Colonic mucosa (tissue), 4 donors: ENCODE data around the gene EEF2K. TPM values are rescaled to one million over a fixed set of nuclear protein-coding genes. Genes with fewer than 3 reads are reported as not detected.
A peak's percentile ranks its signal among the peaks of the same experiment; 100 is the strongest.

Experiments
- DNase-seq: peaks from one replicate; pipeline ENCODE4 v3.0.0-alpha.2; 2020
- H3K27ac ChIP-seq: fragments of 200-600 bp; one replicate; pipeline ENCODE4 v1.8.0; 2021
- H3K27me3 ChIP-seq: fragments of 200-600 bp; one replicate; pipeline ENCODE4 v1.8.0; 2021
- H3K36me3 ChIP-seq: fragments of 200-600 bp; one replicate; pipeline ENCODE4 v1.8.0; 2021
- H3K4me1 ChIP-seq: fragments of 200-600 bp; one replicate; pipeline ENCODE4 v1.8.0; 2021; ENCODE audit warnings: mild to moderate bottlenecking
- H3K4me3 ChIP-seq: fragments of 200-600 bp; one replicate; pipeline ENCODE4 v1.8.0; 2021
- H3K9ac ChIP-seq, 2 donors: one replicate each; pipeline ENCODE4 v1.7.0; 2013; ENCODE audit warnings: control low read depth in 2 of 2, low read depth in 2 of 2, low read length in 2 of 2
- H3K9me3 ChIP-seq: fragments of 200-600 bp; one replicate; pipeline ENCODE4 v1.8.0; 2021
- CTCF ChIP-seq: fragments of 200-600 bp; IDR thresholded peaks from one replicate; pipeline ENCODE4 v1.8.0; 2022; ENCODE audit warnings: antibody characterized with exemption, mild to moderate bottlenecking
- intact Hi-C: fragments of 100-400 bp; cut with DNase I; formaldehyde crosslinking; loops from one replicate; pipeline ENCODE4 v1.14.1; 2022
- total RNA-seq, 2 donors: library from RNA; stranded (reverse); fragmentation: NEBNext Ultra II Directional in 1 of 2; extraction: Animal tissue kit (Norgen Biotek cat#: 25700) in 1 of 2; gene quantifications; one replicate each; pipeline ENCODE4 v1.2.1, GENCODE V29; 2021
- donor health status: healthy.
- donor health status: DM: no; HTN: no; CAD: no.
- donor health status: DM: no; HTN: no; CAD: no.

EEF2K gene
- total RNA-seq, 2 donors from 2014 or later = 25.8 to 53.4 TPM

GRCh38 chr16:22316411-22316811 lies 110.3 kb downstream of the EEF2K start:
- TF ChIP-seq CTCF = no peak
- H3K27me3 ChIP-seq = no peaks in the 10 kb centered on the region
- no peak overlapping the region for H3K9ac ChIP-seq
- H3K27ac ChIP-seq = no peak overlapping the region
- DNase-seq = no peak
- peaks cover 10% of the 10 kb centered on the region for H3K36me3 ChIP-seq
- no peaks in the 10 kb centered on the region for H3K9me3 ChIP-seq
- intact Hi-C loops = no loop called here
- no peak overlapping the region for H3K4me3 ChIP-seq
- no peaks in the 10 kb centered on the region for H3K4me1 ChIP-seq

DNA sequence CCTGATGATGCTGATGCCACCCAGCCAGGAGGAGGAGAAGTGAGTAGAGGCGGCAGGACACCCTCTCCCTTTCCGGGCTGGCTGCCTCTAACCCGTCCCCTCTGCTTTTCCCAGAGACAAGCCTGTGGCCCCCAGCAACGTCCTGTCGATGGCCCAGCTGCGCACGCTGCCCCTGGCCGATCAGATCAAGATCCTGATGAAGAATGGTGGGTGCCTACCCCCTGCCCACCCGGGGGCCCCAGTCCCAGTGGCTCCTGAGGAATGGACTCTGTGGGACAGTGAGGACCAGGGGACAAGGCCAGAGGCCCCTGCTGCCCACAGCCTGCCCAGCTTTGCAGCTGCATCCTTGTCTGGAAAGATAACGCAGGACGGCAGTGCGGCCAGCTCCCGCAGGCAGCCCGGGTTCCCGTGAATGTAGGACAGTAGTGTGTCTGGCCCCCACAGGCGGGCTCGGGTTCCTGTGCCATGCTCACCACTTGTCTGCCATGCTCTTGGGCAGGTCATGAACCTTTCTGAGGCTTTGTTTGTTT lies 111.0 kb downstream of the EEF2K start:
- no peak overlapping the region for H3K9ac ChIP-seq
- TF ChIP-seq CTCF = no peak
- H3K27ac ChIP-seq = no peak overlapping the region
- H3K9me3 ChIP-seq = no peaks in the 10 kb centered on the region
- intact Hi-C loops = no loop called here
- no peak for DNase-seq
- H3K4me1 ChIP-seq = no peaks in the 10 kb centered on the region
- no peak overlapping the region for H3K4me3 ChIP-seq
- H3K27me3 ChIP-seq = no peaks in the 10 kb centered on the region
- H3K36me3 ChIP-seq = peaks cover 10% of the 10 kb centered on the region

DNA sequence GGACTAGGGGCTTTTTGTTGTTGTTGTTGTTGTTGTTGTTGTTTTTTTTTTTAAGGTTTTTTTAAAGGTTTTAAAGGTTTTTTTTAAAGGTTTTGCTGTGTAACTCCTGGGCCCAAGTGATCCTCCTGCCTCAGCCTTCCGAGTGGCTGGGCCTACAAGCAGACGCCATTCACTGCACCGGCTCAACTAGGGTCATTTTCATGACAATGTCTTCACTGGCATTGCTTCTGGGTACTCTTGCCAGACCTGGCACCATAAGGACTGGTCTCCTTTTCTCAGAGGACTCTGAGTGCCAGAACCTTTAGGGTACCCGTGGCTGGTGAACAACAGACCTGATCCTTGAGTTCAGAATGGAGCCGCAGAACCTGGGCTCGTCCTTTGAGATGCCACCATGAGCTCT lies 111.5 kb downstream of the EEF2K start:
- H3K9me3 ChIP-seq = no peaks in the 10 kb centered on the region
- H3K9ac ChIP-seq = no peak overlapping the region
- peaks cover 10% of the 10 kb centered on the region for H3K36me3 ChIP-seq
- no peaks in the 10 kb centered on the region for H3K4me1 ChIP-seq
- H3K4me3 ChIP-seq = no peak overlapping the region
- intact Hi-C loops = no loop called here
- TF ChIP-seq CTCF = no peak
- no peaks in the 10 kb centered on the region for H3K27me3 ChIP-seq
- no peak for DNase-seq
- H3K27ac ChIP-seq = no peak overlapping the region

DNA sequence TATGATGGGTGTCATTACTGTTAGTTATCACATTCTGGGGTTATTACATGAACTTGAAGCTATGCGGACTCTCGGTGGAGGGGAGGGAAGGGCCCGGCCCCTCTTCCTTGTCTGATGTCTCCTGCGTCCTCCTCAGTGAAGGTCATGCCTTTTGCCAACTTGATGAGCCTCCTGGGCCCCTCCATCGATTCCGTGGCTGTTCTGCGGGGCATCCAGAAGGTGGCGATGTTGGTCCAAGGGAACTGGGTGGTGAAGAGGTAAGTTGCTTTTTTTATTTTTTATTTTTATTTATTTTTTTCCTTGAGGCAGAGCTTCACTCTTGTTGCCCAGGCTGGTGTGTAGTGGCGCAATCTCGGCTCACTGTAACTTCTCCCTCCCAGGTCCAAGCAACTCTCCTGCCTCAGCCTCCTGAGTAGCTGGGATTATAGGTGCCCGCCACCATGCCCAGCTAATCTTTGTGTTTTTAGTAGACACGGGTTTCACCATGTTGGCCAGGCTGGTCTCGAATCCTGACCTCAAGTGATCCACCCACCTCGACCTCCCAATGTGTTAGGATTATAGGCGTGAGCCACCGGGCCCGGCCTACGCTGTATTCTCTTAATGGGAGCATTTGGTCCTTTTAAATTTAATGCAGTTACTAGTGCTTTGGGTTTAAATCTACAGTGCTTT lies 112.7 kb downstream of the EEF2K start:
- TF ChIP-seq CTCF = peak; percentile 70
- DNase-seq = peak; percentile 56
- peaks cover 10% of the 10 kb centered on the region for H3K36me3 ChIP-seq
- no peaks in the 10 kb centered on the region for H3K9me3 ChIP-seq
- no peaks in the 10 kb centered on the region for H3K4me1 ChIP-seq
- H3K4me3 ChIP-seq = no peak overlapping the region
- H3K9ac ChIP-seq = no peak overlapping the region
- intact Hi-C loops = no loop called here
- H3K27ac ChIP-seq = no peak overlapping the region
- no peaks in the 10 kb centered on the region for H3K27me3 ChIP-seq

- Histone ChIP-seq H3K4me3 (no peak overlapping the region), H3K36me3 (peaks cover 4% of the 10 kb centered on the region), H3K9ac (no peak overlapping the region), H3K27me3 (no peaks in the 10 kb centered on the region), H3K9me3 (no peaks in the 10 kb centered on the region), H3K4me1 (no peaks in the 10 kb centered on the region), H3K27ac (no peak overlapping the region)
- DNase-seq = no peak
- TF ChIP-seq CTCF = no peak
- intact Hi-C loops = loop anchor here (10.0 kb wide), 2 partner anchors 94 to 1166 kb away; partner anchors contain the start of genes DNAH3 and LDAF1
These were observed 114.7 kb downstream of the EEF2K start for GRCh38 chr16:22320572-22321339.
